K562 (cell line): Measurements from ENCODE around the gene GFOD1. TPM values are rescaled to one million over a fixed set of nuclear protein-coding genes. Genes with fewer than 3 reads are reported as not detected.

Experiments used
- BHLHE40 ChIP-seq: IDR thresholded peaks from 2 replicates; pipeline ENCODE4 v1.6.1; 2011; ENCODE audit warnings: low read length, improper control_type of control experiment
- CBFA2T2 ChIP-seq: fragments of 450-650 bp; conservative IDR thresholded peaks from 2 replicates; pipeline ENCODE4 v1.6.1; 2017; ENCODE audit warnings: mild to moderate bottlenecking
- CREM ChIP-seq: IDR thresholded peaks from 2 replicates; pipeline ENCODE4 v1.6.1; 2014; ENCODE audit warnings: antibody characterized with exemption, low read depth
- DPF2 ChIP-seq: fragments of 450-650 bp; IDR thresholded peaks from 2 replicates; pipeline ENCODE4 v1.6.1; 2016
- EP300 ChIP-seq: IDR thresholded peaks from 2 replicates; pipeline ENCODE4 v1.6.1; 2012; ENCODE audit warnings: low read length, improper control_type of control experiment
- ETV5 ChIP-seq: sonication (generic); formaldehyde crosslinking; IDR thresholded peaks from 2 replicates; pipeline ENCODE4 v1.4.0; 2020; ENCODE audit warnings: low read depth, mild to moderate bottlenecking, missing genetic modification reagents
- FOSL1 ChIP-seq: fragments of 200-800 bp; sonication (Bioruptor generic); conservative IDR thresholded peaks from 2 replicates; pipeline ENCODE4 v1.6.1; 2016; ENCODE audit warnings: missing genetic modification characterization, missing compliant biosample characterization
- KLF6 ChIP-seq: fragments of 250-450 bp; sonication (Bioruptor Pico); IDR thresholded peaks from 2 replicates; pipeline ENCODE4 v1.4.0; 2020; ENCODE audit warnings: mild to moderate bottlenecking, moderate library complexity, borderline replicate concordance
- LEF1 ChIP-seq: fragments of 450-650 bp; IDR thresholded peaks from 2 replicates; pipeline ENCODE4 v1.6.1; 2016; ENCODE audit warnings: mild to moderate bottlenecking
- MTA3 ChIP-seq: fragments of 450-650 bp; formaldehyde crosslinking; IDR thresholded peaks from 2 replicates; pipeline ENCODE4 v1.6.1; 2017; ENCODE audit warnings: mild to moderate bottlenecking, borderline replicate concordance
- MYC ChIP-seq, 2 experiments: fragments of 250-450 bp in 1 of 2; sonication (Bioruptor Pico) in 1 of 2; IDR thresholded peaks; 2 replicates each; pipeline versions ENCODE4 v1.5.1 to v1.6.1; 2012 to 2021; ENCODE audit warnings: low read depth in 2 of 2, borderline replicate concordance in 1 of 2, improper control_type of control experiment in 1 of 2, low read length in 1 of 2, mild to moderate bottlenecking in 1 of 2, moderate library complexity in 1 of 2
- NCOR1 ChIP-seq: fragments of 450-650 bp; IDR thresholded peaks from 2 replicates; pipeline ENCODE4 v1.6.1; 2016; ENCODE audit warnings: mild to moderate bottlenecking, moderate library complexity
- NFE2 ChIP-seq: IDR thresholded peaks from 2 replicates; pipeline ENCODE4 v1.6.1; 2014; ENCODE audit warnings: antibody characterized with exemption, low read depth
- NFIC ChIP-seq: fragments of 450-650 bp; IDR thresholded peaks from 2 replicates; pipeline ENCODE4 v1.6.1; 2017; ENCODE audit warnings: mild to moderate bottlenecking, inconsistent platforms
- NR2C2 ChIP-seq, 2 experiments: fragments of 200-800 bp in 1 of 2; sonication (Bioruptor generic) in 1 of 2; sonication (generic) in 1 of 2; formaldehyde crosslinking in 1 of 2; IDR thresholded peaks; 2 replicates each; pipeline versions ENCODE4 v1.6.1 to v1.8.0; 2016 to 2022; ENCODE audit warnings: mild to moderate bottlenecking in 1 of 2, missing compliant biosample characterization in 1 of 2, missing genetic modification characterization in 1 of 2, missing genetic modification reagents in 1 of 2
- SMAD4 ChIP-seq: fragments of 250-450 bp; sonication (Bioruptor Pico); conservative IDR thresholded peaks from 2 replicates; pipeline ENCODE4 v1.8.0; 2021; ENCODE audit warnings: inconsistent platforms, mild to moderate bottlenecking, moderate library complexity
- SMARCE1 ChIP-seq: fragments of 450-650 bp; IDR thresholded peaks from 2 replicates; pipeline ENCODE4 v1.7.1; 2016; ENCODE audit warnings: mild to moderate bottlenecking
- SRSF3 ChIP-seq: fragments of 200-400 bp; formaldehyde crosslinking; IDR thresholded peaks from 2 replicates; pipeline ENCODE4 v1.6.1; 2016; ENCODE audit warnings: mild to moderate bottlenecking, low read length, moderate library complexity; ENCODE audit not compliant: insufficient read depth
- TBP ChIP-seq: optimal IDR thresholded peaks from 2 replicates; pipeline ENCODE3; 2011; ENCODE audit warnings: low read depth, low read length, improper control_type of control experiment
- TCF3 ChIP-seq: sonication (generic); formaldehyde crosslinking; IDR thresholded peaks from 2 replicates; pipeline ENCODE4 v1.4.0; 2020; ENCODE audit warnings: mild to moderate bottlenecking, missing genetic modification reagents
- TRIM24 ChIP-seq, 2 experiments: fragments of 450-650 bp; IDR thresholded peaks; 2 replicates each; pipeline ENCODE4 v1.6.1; 2016
- ZKSCAN8 ChIP-seq: fragments of 200-800 bp; sonication (Bioruptor generic); IDR thresholded peaks from 2 replicates; pipeline ENCODE4 v1.6.1; 2016; ENCODE audit warnings: missing genetic modification characterization, missing compliant biosample characterization
- ZNF134 ChIP-seq: fragments of 250-450 bp; sonication (Bioruptor Pico); conservative IDR thresholded peaks from 2 replicates; pipeline ENCODE4 v1.4.0; 2020
- ZNF174 ChIP-seq: fragments of 250-450 bp; sonication (Bioruptor Pico); IDR thresholded peaks from 2 replicates; pipeline ENCODE4 v1.4.0; 2020; ENCODE audit warnings: mild to moderate bottlenecking
- ZNF311 ChIP-seq: fragments of 250-450 bp; sonication (Bioruptor Pico); IDR thresholded peaks from 2 replicates; pipeline ENCODE4 v1.4.0; 2020; ENCODE audit warnings: mild to moderate bottlenecking, moderate library complexity
- ZNF707 ChIP-seq: fragments of 250-450 bp; sonication (Bioruptor Pico); conservative IDR thresholded peaks from 2 replicates; pipeline ENCODE4 v1.8.0; 2022; ENCODE audit warnings: inconsistent platforms, mild to moderate bottlenecking, moderate library complexity
- polyA plus RNA-seq, 8 experiments: library from polyadenylated mRNA; depleted of rRNA in 4 of 8; stranded (reverse) in 5 of 8; unstranded in 3 of 8; fragments of >200 nt; fragmentation: Nextera tagmentation in 2 of 8; fragmentation: Illumina TruSeq in 1 of 8; extraction: Ambion mirVana in 2 of 8; extraction: Trizol in 1 of 8; gene quantifications; 2 replicates each; pipeline versions ENCODE4 v1.2.1 to v1.2.3, GENCODE V29; 2011 to 2014; ENCODE audit warnings: inconsistent platforms in 1 of 8, missing spikeins in 1 of 8
- total RNA-seq, 7 experiments: library from RNA; depleted of rRNA in 6 of 7; stranded (reverse); fragments of >200 nt in 6 of 7; fragmentation: Illumina TruSeq in 2 of 7; extraction: Trizol in 2 of 7; gene quantifications; 2 replicates each; pipeline versions ENCODE4 v1.2.1 to v1.2.3, GENCODE V29; 2011 to 2021; ENCODE audit warnings: low replicate concordance in 1 of 7
- TF ChIP-seq, protein P1 (sequence below): fragments of 250-450 bp; sonication (Bioruptor Pico); IDR thresholded peaks from 2 replicates; pipeline ENCODE4 v1.5.0; 2021; ENCODE audit warnings: mild to moderate bottlenecking, moderate library complexity

The GFOD1 gene
- total and polyA plus RNA-seq, 9 of the 15 experiments (the other 6 are each of a cell fraction or from before 2014, with no cell fraction given) = 3.8 to 12.0 (median 8.2) TPM

DNA sequence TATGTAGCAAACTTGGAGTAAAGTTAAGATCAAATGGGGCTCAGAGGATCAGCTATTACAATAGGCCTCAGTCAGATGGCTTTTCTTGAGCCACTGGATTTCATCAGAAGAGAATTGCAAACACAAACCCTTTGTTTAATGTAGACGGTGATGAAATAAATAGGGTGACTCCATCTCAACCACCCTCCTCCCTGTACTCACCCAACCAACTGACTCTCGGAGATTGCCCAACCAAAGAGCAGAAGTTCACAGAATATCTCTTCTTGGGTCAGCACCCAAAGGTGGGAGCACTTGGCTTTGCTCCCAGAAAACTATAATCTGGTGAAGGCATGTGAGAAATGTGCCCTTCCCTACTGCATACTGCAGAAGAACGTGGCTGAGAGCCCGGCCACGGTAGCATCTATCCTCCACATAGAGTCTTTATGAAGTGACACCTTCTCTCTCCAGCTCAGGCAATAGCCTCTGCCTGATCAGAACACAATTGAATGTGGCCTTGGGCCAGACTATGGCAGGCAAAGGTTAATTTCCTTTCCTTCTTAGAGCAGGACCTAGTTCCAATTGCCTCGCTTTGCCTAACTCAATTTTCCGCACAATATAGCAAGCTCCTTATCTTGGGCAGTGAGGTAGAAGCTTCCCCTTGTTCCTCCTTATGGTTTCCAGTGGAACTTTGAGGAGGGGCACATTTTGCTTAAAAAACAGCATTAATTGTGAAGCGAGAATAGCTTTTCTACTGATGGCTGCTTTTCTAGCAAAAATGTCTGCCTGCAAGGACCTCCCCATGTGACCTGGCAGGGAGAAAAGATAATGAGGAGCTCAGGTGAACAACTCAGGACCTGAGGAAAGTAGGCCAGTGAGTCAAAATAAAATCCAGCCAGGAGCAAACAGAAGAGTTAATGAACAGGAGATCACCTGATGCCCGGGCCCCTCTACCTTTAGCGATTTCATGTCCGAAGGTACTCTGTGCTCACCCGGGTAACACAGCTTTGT is 79.4 kb downstream of the GFOD1 start (continued):
- TF ChIP-seq NCOR1 (peak; percentile 78), ZKSCAN8 (CRISPR knock-in tag) (peak; percentile 18; the same call in 1 of the 2 replicates), TCF3 (CRISPR knock-in tag) (peak; percentile 84), EP300 (peak; percentile 73), MYC (IDR thresholded peaks at IDR 0.05; ENCODE audit: low read depth, low read length) (peak; percentile 58; the same call in 1 of the 2 replicates), MYC (CRISPR knock-in tag; IDR thresholded peaks at IDR 0.05; ENCODE audit: borderline replicate concordance, low read depth) (no peak), FOSL1 (tag) (peak; percentile 64), SRSF3 (no peak), SMAD4 (CRISPR knock-in tag) (peak; percentile 32; the same call in 1 of the 2 replicates), ETV5 (0 out of 2 replicates have a peak, but pooled peaks have one; percentile 35), ZNF311 (CRISPR knock-in tag) (no peak), BHLHE40 (peak; percentile 78), LEF1 (peak; percentile 19; the same call in 1 of the 2 replicates), NFIC (peak; percentile 93), SMARCE1 (peak; percentile 63), DPF2 (peak; percentile 79), TBP (no peak), ZNF134 (peak; percentile 83), NFE2 (peak; percentile 27; the same call in 1 of the 2 replicates), CBFA2T2 (peak; percentile 75), MTA3 (peak; percentile 71), CREM (0 out of 2 replicates have a peak, but pooled peaks have one; percentile 14), ZNF707 (CRISPR knock-in tag) (peak; percentile 76; the same call in 1 of the 2 replicates), NR2C2 (CRISPR knock-in tag; IDR thresholded peaks at IDR 0.05) (no peak), NR2C2 (tag; IDR thresholded peaks at IDR 0.05) (peak; percentile 77), KLF6 (CRISPR knock-in tag) (no peak), ZNF174 (CRISPR knock-in tag) (no peak), TRIM24 (IDR thresholded peaks at IDR 0.05) (peak; percentile 74 to 86)
- TF ChIP-seq, protein P1, sequence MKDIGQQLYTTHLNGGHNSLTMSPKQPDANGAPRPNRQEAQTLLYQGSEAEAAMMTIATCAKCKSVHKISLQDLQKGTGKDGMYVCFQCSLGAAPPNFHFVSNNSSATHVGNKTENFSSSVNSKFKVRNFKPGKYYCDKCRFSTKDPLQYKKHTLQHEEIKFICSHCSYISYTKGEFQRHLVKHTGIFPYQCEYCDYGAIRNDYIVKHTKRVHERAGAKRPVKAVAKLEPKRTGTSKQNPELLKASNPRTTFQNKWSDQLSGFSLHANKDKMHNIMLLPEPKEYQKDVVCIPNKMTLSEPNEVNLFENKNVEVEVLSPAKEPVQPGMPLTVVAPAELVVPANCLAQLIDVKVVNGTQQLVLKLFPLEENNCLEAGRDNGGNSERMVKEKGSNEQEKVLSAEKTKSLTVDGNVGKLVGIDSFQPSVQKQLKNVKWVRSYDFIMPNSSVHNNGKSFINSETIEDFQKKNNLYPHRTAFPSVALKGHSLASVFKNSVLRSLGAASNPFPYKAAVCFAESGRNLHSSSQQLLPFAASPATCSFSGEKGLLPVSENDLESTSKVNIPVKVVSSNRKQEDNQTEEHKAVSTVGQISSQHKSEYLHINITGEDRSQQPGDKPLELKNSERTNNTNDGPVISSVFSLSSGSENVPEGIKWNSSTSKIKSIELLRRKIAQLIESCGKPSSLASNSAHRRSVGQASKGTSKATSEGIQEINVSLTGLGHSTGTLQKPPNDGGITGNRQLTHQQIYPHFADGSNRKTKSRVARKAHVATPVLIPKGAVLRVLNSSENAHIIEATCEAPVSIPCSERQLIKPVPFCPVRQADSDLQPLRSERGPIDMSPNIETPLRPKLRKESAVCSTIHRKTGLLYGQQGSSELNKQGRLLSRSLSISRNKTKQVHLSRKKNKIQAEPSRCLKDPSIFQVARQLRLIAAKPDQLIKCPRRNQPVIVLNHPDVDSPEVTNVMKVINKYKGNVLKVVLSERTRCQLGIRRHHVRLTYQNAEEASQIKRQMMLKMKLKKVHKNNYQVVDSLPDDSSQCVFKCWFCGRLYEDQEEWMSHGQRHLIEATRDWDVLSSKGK = no peak
